ENCODE results near the gene YY1. TPM values are rescaled to one million over a fixed set of nuclear protein-coding genes. Genes with fewer than 3 reads are reported as not detected.
A peak's percentile ranks its signal among the peaks of the same experiment; 100 is the strongest.
"Not testable (repeated sequence)": the region's sequence is repeated elsewhere in the genome, so short reads cannot be mapped to it uniquely, and the experiment has no call there.

Gene YY1
- total RNA-seq, 6 experiments from 2014 or later: 24.4 to 52.5 (median 36.1) TPM

- Histone ChIP-seq H3K27ac (no peak overlapping the region), H3K9me3 (no peaks in the 10 kb centered on the region), H3K27me3 (no peaks in the 10 kb centered on the region), H3K36me3 (no peaks in the 10 kb centered on the region), H3K4me3 (no peak overlapping the region), H3K4me1 (no peaks in the 10 kb centered on the region)
- peak in 1 of 3 donors; percentile 8 for DNase-seq
- intact Hi-C loops (cut with DNase I): no loop called here
- 92% methylated on average over 2 of the region's 2 CpGs for WGBS (ENCODE audit: insufficient coverage, low coverage, low lambda C conversion rate, missing lambda C conversion rate)
- TF ChIP-seq CTCF (IDR thresholded peaks at IDR 0.05) (no peak), POLR2A (IDR thresholded peaks at IDR 0.05) (no peak)
- no peak for ATAC-seq
Observed at GRCh38 chr14:100294963-100295330, 56.0 kb downstream of the YY1 start.

GRCh38 chr14:100295376-100296105 is 56.6 kb downstream of the YY1 start:
- no peak overlapping the region for H3K27ac ChIP-seq
- intact Hi-C loops (cut with DNase I): no loop called here
- peak in 2 of 3 donors; percentile 16 to 37 for DNase-seq

GRCh38 chr14:100296106-100296651 is 57.2 kb downstream of the YY1 start:
- no peak for TF ChIP-seq POLR2A (IDR thresholded peaks at IDR 0.05)
- TF ChIP-seq CTCF (IDR thresholded peaks at IDR 0.05): no peak
- ATAC-seq (peak in 1 of 4 donors; percentile 35), DNase-seq (peak in 2 of 3 donors; percentile 14 to 30)
- intact Hi-C loops (cut with DNase I): no loop called here
- Histone ChIP-seq H3K4me1 (no peaks in the 10 kb centered on the region), H3K9me3 (no peaks in the 10 kb centered on the region), H3K36me3 (no peaks in the 10 kb centered on the region), H3K4me3 (no peak overlapping the region), H3K27me3 (no peaks in the 10 kb centered on the region), H3K27ac (no peak overlapping the region)
- WGBS (ENCODE audit: insufficient coverage, low coverage, low lambda C conversion rate, missing lambda C conversion rate): 80% methylated on average over 5 of the region's 9 CpGs

More at GRCh38 chr14:100295376-100296105, 56.6 kb downstream of the YY1 start:
- H3K9me3 ChIP-seq: no peaks in the 10 kb centered on the region
- H3K27me3 ChIP-seq: no peaks in the 10 kb centered on the region
- no peaks in the 10 kb centered on the region for H3K36me3 ChIP-seq
- TF ChIP-seq CTCF (IDR thresholded peaks at IDR 0.05) (no peak), POLR2A (IDR thresholded peaks at IDR 0.05) (no peak)
- no peaks in the 10 kb centered on the region for H3K4me1 ChIP-seq
- WGBS (ENCODE audit: insufficient coverage, low coverage, low lambda C conversion rate, missing lambda C conversion rate): 85% methylated on average over 6 of the region's 16 CpGs
- H3K4me3 ChIP-seq: no peak overlapping the region
- no peak for ATAC-seq

- H3K27me3 ChIP-seq; H3K36me3 ChIP-seq; H3K9me3 ChIP-seq; H3K27ac ChIP-seq; H3K4me1 ChIP-seq; intact Hi-C loops (cut with DNase I); H3K4me3 ChIP-seq; ATAC-seq: not testable (repeated sequence)
- 85% methylated on average over 5 of the region's 11 CpGs for WGBS (ENCODE audit: insufficient coverage, low coverage, low lambda C conversion rate, missing lambda C conversion rate)
- DNase-seq: peak in 2 of 3 donors; percentile 13 to 23
Observed at GRCh38 chr14:100296729-100297128, 57.8 kb downstream of the YY1 start.

All from right lobe of liver (tissue), 6 donors.